Esophagus (tissue), 2 donors: ENCODE measurements around the gene DRC3. TPM values are rescaled to one million over a fixed set of nuclear protein-coding genes. Genes with fewer than 3 reads are reported as not detected.
"Not testable (repeated sequence)": the region's sequence is repeated elsewhere in the genome, so short reads cannot be mapped to it uniquely, and the experiment has no call there.

Experiments used
- H3K27ac ChIP-seq, 2 donors: one replicate each; pipeline ENCODE4 v1.5.1; 2013; ENCODE audit warnings: low read depth in 2 of 2, mild to moderate bottlenecking in 2 of 2, inconsistent platforms in 1 of 2, low read length in 1 of 2, moderate library complexity in 1 of 2
- H3K27me3 ChIP-seq, 2 donors: one replicate each; pipeline ENCODE4 v1.6.1; 2013; ENCODE audit warnings: low read length in 2 of 2, control low read depth in 1 of 2, mild to moderate bottlenecking in 1 of 2; ENCODE audit not compliant: insufficient read depth in 2 of 2, control insufficient read depth in 1 of 2
- H3K36me3 ChIP-seq, 2 donors: one replicate each; pipeline ENCODE4 v1.6.1; 2013; ENCODE audit warnings: low read length in 1 of 2; ENCODE audit not compliant: control insufficient read depth in 2 of 2, insufficient read depth in 2 of 2
- H3K4me1 ChIP-seq, 2 donors: one replicate each; pipeline ENCODE4 v1.6.1; 2013; ENCODE audit warnings: low read length in 1 of 2; ENCODE audit not compliant: control insufficient read depth in 2 of 2, insufficient read depth in 2 of 2
- H3K4me3 ChIP-seq, 2 donors: one replicate each; pipeline ENCODE4 v1.5.1; 2013; ENCODE audit warnings: low read length in 2 of 2, mild to moderate bottlenecking in 2 of 2, low read depth in 1 of 2, moderate library complexity in 1 of 2
- H3K9me3 ChIP-seq, 2 donors: one replicate each; pipeline ENCODE4 v1.6.1; 2013; ENCODE audit warnings: mild to moderate bottlenecking in 2 of 2, low read depth in 1 of 2, low read length in 1 of 2, moderate library complexity in 1 of 2; ENCODE audit not compliant: control insufficient read depth in 2 of 2, insufficient read depth in 1 of 2
- WGBS, 2 donors: extraction: QIAGEN DNeasy Blood & Tissue Kit; methylation state at CpG; one replicate each; pipeline ENCODE4 v1.1.7; 2013; 5-methylcytosine and 5-hydroxymethylcytosine counted together
- polyA plus RNA-seq, 2 donors: library from polyadenylated mRNA; stranded (reverse); fragments of 200-250 nt; gene quantifications; one replicate each; pipeline ENCODE4 v1.2.3, GENCODE V29; 2013
- donor health status: healthy with polysubstance abuse.
- donor health status: Bipolar disorder and iron deficiency.

DRC3 gene
- polyA plus RNA-seq, 2 donors: 0.72 to 1.4 TPM

DNA sequence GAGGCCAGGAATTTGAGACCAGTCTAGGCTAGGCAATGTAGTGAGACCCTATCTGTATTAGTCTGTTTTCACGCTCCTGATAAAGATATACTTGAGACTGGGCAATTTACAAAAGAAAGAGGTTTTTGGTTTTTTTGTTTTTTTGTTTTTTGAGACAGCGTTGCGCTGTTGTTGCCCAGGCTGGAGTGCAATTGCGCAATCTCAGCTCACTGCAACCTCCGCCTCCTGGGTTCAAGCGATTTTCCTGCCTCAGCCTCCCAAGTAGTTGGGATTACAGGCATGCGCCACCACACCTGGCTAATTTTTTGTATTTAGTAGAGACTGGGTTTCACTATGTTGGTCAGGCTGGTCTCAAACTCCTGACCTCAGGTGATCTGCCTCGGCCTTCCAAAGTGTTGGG lies 23.2 kb downstream of the DRC3 start:
- not testable (repeated sequence) for H3K36me3 ChIP-seq, H3K27ac ChIP-seq, H3K27me3 ChIP-seq, H3K9me3 ChIP-seq, H3K4me3 ChIP-seq, H3K4me1 ChIP-seq
- 97 to 98% methylated on average over 8 of the region's 8 CpGs for WGBS, 2 donors

DNA sequence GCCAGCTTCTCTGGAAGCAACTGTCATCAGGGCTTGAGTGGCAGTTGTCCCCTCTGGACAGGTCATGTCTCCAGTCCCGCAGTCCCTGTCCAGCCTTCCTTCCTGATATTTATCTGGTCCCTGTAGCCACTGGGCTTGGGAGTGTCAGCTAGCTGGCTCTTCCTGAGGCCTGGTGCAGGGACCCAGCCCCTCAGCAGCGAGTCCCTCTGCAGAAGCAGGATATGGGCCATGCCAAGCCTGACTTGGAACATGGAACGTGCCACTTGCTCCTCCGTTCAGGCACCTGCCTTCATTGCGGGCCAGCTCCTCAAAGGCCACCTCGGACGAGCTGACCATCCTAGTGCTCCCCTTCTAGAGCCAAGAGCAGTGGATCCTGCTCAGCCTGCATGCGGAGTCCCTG lies 26.3 kb downstream of the DRC3 start:
- H3K27ac ChIP-seq: no peak overlapping the region
- 94 to 96% methylated on average over 8 of the region's 8 CpGs for WGBS, 2 donors
- peaks cover 0 to 3% of the 10 kb centered on the region in 2 donors for H3K36me3 ChIP-seq
- no peaks in the 10 kb centered on the region for H3K27me3 ChIP-seq
- no peak overlapping the region for H3K4me3 ChIP-seq
- no peaks in the 10 kb centered on the region for H3K9me3 ChIP-seq
- peaks cover 0 to 6% of the 10 kb centered on the region in 2 donors for H3K4me1 ChIP-seq

DNA sequence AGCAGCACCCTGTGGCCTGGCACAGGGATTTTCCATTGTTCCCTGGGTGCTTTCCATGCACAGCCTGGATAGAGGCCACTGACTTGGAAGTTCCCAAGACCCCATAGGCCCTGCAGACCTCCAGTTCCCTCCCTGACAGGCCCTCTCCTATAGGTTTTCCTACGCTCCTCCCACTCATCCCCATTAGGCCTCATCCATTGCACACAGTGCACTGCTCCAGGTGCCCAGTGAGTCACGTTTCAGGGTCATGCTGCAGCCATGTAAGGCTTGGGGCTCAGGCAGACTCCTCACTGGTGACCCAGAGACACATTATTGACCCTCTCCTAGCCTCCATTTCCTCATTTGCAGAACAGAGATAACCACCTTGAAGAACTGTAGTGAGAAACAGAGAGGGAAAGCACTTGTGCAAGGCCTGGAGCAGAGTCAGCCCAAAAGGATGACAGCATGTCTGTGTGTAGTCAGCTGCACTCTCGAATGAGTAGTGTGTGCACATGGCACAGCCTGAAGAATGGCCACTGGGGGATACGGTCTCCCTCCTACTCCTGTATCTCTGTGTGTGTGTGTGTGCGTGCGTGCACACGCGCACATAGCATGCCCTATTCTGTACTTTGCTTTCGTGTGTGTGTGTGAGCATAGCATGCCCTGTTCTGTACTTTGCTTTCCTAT lies 26.8 kb downstream of the DRC3 start:
- Histone ChIP-seq H3K27ac (no peak overlapping the region), H3K36me3 (peaks cover 0 to 3% of the 10 kb centered on the region in 2 donors)
- 82 to 83% methylated on average over 9 of the region's 9 CpGs for WGBS, 2 donors

DNA sequence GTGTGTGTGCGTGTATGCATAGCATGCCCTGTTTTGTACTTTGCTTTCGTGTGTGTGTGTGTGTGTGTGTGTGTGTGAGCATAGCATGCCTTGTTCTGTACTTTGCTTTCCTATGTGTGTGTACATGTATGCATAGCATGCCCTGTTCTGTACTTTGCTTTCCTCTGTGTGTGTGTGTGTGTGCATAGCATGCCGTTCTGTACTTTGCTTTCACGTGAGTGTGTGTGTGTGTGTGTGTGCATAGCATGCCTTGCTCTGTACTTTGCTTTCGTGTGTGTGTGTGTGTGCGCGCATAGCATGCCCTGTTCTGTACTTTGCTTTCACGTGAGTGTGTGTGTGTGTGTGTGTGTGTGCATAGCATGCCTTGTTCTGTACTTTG lies 27.4 kb downstream of the DRC3 start:
- Histone ChIP-seq H3K27ac (no peak overlapping the region), H3K9me3 (no peaks in the 10 kb centered on the region), H3K36me3 (no peaks in the 10 kb centered on the region), H3K4me1 (no peaks in the 10 kb centered on the region), H3K27me3 (no peaks in the 10 kb centered on the region), H3K4me3 (no peak overlapping the region)
- WGBS, 2 donors: 74 to 85% methylated on average over 8 of the region's 8 CpGs

More for the DNA sequence above, 26.8 kb downstream of the DRC3 start:
- Histone ChIP-seq H3K9me3 (no peaks in the 10 kb centered on the region), H3K27me3 (no peaks in the 10 kb centered on the region), H3K4me3 (no peak overlapping the region), H3K4me1 (peaks cover 0 to 2% of the 10 kb centered on the region in 2 donors)

DNA sequence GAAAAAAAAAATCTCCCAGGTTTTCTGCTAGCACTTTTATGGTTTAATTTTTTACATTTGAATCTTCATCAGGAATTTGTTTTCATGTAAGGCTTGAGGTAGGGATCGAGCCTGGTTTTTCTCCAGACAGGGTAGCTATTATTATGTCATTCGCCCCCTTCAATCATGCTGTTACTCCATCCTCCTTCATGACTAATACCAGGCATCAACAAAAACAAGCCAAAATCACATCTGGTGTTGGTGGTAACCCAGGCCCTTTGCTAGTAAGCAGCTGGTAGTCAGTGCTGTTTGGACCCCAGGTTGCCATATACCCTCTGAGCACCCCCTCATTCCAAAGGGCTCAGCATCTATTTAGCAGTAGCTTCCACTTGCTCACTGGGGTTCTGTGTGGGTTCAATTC lies 29.5 kb downstream of the DRC3 start:
- Histone ChIP-seq H3K4me1 (peaks cover 0 to 3% of the 10 kb centered on the region in 2 donors), H3K4me3 (no peak overlapping the region), H3K27ac (no peak overlapping the region), H3K27me3 (no peaks in the 10 kb centered on the region), H3K36me3 (no peaks in the 10 kb centered on the region), H3K9me3 (no peaks in the 10 kb centered on the region)
- 92% methylated on average over 2 of the region's 2 CpGs for whole genome bisulfite sequencing, 2 donors

DNA sequence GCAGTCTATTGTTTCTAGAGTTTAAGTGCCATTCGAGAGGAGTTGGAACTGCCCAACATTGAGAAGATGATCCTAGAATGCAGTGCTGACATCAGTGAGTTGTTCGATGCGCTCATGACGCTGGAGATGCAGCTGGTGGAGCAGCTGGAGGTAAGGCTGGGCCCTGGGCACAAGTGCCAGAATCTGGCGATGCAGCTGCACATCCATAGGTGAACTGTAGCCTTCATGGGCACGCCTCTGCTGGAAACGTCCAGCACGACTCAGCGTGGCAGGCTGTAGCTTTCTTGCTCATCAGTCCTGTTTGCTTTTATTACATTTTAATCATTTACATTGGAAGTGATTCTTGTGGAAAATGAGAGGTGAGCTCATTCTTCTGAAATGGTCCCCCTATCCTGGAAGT lies 31.7 kb downstream of the DRC3 start:
- Histone ChIP-seq H3K9me3 (no peaks in the 10 kb centered on the region), H3K4me1 (peaks cover 0 to 3% of the 10 kb centered on the region in 2 donors), H3K27me3 (no peaks in the 10 kb centered on the region), H3K4me3 (no peak overlapping the region), H3K36me3 (peaks cover 0 to 8% of the 10 kb centered on the region in 2 donors), H3K27ac (no peak overlapping the region)
- WGBS, 2 donors: 77 to 80% methylated on average over 9 of the region's 9 CpGs

DNA sequence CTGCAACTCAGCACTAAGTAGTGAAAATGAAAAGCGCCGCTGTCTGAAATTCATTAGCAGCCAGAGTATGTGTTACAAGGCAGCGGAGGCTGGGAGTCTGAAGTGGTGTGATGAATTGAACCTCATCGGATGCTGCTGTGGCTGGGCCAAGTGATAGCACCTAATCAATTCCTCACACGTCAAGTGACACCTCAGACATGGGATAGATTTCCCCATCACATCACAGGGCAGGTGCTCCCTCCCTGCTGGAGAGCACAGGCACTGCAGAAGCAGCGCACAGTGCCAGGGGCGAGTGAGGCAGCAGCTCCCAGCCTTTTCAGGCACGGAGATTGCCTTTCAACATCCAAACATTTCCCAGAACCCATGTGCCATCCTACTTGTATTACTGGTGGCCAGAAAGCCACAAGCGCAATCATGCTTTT lies 32.2 kb downstream of the DRC3 start:
- Histone ChIP-seq H3K27me3 (no peaks in the 10 kb centered on the region), H3K36me3 (peaks cover 0 to 8% of the 10 kb centered on the region in 2 donors), H3K9me3 (no peaks in the 10 kb centered on the region), H3K27ac (no peak overlapping the region), H3K4me1 (peaks cover 0 to 3% of the 10 kb centered on the region in 2 donors), H3K4me3 (no peak overlapping the region)
- 83 to 90% methylated on average over 9 of the region's 9 CpGs for WGBS, 2 donors

DNA sequence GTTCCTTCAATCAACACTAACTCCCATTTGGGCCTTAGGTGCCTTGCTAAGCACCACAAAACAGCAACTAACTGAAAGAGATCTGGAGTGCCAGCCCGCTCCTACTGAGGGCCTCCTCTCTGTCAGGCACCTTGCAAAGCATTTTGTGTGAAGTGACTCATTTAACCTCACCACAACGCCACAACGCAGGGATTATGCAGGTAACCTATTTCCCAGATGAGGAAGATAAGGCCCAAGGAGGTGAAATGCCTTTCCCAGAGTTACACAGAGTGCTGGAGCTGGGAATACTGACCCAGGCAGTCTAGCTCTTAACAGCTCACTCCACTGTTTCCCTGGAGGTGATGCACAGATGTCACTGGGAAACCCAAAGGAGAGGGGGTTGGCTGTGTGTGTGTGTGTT lies 32.8 kb downstream of the DRC3 start:
- peaks cover 0 to 3% of the 10 kb centered on the region in 2 donors for H3K4me1 ChIP-seq
- H3K9me3 ChIP-seq: peaks cover 0 to under 1% of the 10 kb centered on the region in 2 donors
- H3K36me3 ChIP-seq: peaks cover 0 to 8% of the 10 kb centered on the region in 2 donors
- no peaks in the 10 kb centered on the region for H3K27me3 ChIP-seq
- no peak overlapping the region for H3K27ac ChIP-seq
- H3K4me3 ChIP-seq: no peak overlapping the region
- WGBS, 2 donors: 76 to 83% methylated on average over 3 of the region's 3 CpGs

DNA sequence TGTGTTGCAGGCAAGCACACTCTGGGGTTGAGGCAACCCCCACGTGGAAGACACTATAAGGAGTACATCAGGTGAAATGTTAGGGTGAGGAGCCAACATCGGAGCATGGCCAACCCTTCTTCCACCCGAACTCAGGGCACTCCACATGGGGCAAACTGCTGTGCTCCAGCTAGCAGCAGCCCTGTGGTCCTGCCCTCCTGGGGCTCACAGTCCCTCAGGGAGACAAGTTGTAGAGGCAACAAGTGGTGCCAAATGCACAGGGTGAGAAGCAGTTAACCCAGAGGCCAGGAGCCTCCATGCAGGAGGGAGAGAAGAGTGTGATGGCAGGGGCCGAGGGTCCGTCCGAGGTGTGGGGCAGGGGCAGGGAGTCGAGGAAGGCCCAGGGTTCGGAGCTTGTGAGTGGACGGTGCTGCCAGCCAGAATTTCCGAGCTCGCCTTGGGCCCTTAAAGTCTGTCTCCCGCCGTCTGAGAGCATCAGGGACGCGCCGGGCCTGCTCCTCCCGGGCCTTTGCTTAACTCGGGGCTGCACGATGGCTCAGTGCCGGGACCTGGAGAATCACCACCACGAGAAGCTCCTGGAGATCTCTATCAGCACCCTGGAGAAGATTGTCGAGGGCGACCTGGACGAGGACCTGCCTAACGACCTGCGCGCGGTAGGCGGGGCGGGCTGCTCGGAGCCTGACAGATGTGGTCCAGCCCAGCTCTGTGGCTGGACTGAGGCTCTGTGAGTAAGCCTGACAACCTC lies 34.0 kb downstream of the DRC3 start:
- no peak overlapping the region for H3K4me3 ChIP-seq
- H3K27ac ChIP-seq: no peak overlapping the region
- WGBS, 2 donors: 76 to 80% methylated on average over 30 to 31 of the region's 31 CpGs
- H3K27me3 ChIP-seq: no peaks in the 10 kb centered on the region
- peaks cover 0 to 3% of the 10 kb centered on the region in 2 donors for H3K4me1 ChIP-seq
- H3K36me3 ChIP-seq: peaks cover 0 to 8% of the 10 kb centered on the region in 2 donors
- H3K9me3 ChIP-seq: peaks cover 0 to 2% of the 10 kb centered on the region in 2 donors
